Kasumi-1 (cell line): ENCODE data around the gene CTSO.
A peak's percentile ranks its signal among the peaks of the same experiment; 100 is the strongest.

ENCODE experiments used
- DNase-seq, 2 experiments: peaks; one replicate each; lab custom pipeline; 2025; lab: John Stamatoyannopoulos, UW

Gene CTSO

GRCh38 chr4:155906554-155907247, 47.0 kb downstream of the CTSO start:
- DNase-seq = no peak

GRCh38 chr4:155904331-155904730, 49.3 kb downstream of the CTSO start:
- no peak for DNase-seq

- no peak for DNase-seq
Measured at GRCh38 chr4:155903453-155903852, 50.2 kb downstream of the CTSO start, which contains the start of gene TDO2. Gene TDO2, plus strand, starts transcription at chr4:155903696. Its CDS starts 63 bp downstream, at chr4:155903759.

- DNase-seq = no peak
Measured at GRCh38 chr4:155901013-155901412, 52.7 kb downstream of the CTSO start.

DNA sequence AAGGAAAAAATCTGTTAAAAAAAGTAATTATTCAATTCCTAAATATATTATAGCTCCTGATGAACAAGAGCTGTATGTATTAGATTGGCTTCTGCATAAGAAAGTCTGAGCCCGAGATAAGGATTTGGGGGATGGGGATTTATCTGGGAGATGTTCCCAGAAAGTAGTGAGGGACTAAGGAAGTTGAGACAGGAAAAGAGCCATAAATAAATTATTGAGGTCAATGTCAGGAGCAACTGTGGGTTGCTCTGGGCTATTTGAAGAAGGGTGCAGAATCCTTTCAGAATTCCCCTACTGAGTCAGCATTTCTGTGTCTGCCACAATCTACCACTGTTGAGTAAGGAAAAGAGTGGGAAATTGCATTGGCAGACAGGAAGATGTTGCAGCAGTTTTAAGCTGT, 53.3 kb downstream of the CTSO start:
- DNase-seq = no peak

DNA sequence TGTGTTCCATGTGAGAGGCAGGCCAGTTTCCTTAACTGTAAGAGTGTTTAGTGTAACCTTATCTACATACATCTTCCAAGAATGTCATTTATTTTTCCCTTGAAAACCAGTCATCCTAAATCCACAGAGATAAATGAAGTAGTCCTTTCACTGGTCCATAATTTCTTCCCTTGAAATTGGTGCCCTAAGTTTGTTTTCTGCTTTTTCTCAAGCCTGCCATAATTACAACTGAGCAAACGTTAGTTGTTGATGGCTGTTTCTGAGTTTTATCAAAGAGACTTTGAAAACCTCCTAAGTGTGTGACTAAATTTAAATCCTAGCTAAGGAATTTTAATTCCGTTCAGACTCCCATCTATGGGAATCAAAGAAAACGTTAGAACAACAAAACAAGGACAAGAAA, 53.8 kb downstream of the CTSO start:
- no peak for DNase-seq

DNA sequence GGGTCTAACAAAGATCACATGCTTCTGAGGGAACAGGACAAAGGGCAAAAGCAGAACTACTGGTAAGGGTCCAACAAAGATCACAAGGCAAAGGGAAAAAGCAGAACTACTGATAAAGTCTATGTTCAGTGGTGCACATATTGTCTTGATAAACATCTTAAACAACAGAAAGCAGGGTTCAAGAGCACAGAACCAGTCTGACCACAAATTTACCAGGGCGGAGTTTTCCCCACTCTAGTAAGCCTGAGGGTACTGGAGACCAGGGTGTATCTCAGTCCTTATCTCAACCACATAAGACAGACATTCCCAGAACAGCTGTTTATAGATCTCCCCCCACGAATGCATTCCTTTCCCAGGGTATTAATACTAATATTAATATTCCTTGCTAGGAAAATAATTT, 55.3 kb downstream of the CTSO start:
- DNase-seq = peak; percentile 13 to 22

DNA sequence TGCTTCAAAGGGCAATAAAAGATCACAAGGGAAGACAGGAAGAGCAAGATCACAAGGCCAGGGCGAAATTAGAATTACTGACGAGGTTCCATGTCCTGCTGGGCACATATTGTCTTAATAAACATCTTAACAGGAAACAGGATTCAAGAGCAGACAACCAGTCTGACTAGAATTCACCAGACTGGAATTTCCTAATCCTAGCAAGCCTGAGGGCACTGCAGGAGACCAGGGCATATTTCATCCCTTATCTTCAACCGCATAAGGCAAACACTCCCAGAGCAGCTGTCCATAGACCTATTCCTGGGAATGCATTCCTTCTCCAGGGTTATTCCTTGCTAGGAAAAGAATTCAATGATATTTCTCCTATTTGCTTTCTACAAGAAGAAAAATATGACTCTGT, 62.6 kb downstream of the CTSO start:
- no peak for DNase-seq

GRCh38 chr4:155889946-155890345, 63.7 kb downstream of the CTSO start:
- DNase-seq = no peak

- peak; percentile 81 for DNase-seq
Measured at GRCh38 chr4:155889031-155889793, 64.5 kb downstream of the CTSO start.

- DNase-seq = no peak
Measured at GRCh38 chr4:155887847-155888570, 65.7 kb downstream of the CTSO start.

DNA sequence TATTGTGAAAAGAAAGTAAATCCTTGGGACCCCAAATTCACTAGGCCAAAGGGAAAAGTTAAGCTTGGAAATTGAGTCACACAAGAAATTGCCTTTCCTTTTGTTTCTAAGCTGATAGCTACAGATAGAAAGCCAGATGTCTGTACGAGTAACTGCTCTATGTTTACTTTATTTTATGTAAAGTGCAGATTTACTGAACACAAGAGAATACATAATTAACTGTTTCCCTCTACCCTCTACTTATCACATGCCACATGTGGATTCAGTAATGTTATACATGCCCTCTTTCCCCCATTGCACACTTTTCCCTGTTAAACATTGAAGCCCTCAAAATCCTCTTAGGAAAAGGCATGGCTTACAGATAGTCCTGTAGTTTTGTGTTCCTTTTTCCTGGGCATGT, 66.6 kb downstream of the CTSO start:
- no peak for DNase-seq

GRCh38 chr4:155885666-155886065, 68.0 kb downstream of the CTSO start:
- no peak for DNase-seq

DNA sequence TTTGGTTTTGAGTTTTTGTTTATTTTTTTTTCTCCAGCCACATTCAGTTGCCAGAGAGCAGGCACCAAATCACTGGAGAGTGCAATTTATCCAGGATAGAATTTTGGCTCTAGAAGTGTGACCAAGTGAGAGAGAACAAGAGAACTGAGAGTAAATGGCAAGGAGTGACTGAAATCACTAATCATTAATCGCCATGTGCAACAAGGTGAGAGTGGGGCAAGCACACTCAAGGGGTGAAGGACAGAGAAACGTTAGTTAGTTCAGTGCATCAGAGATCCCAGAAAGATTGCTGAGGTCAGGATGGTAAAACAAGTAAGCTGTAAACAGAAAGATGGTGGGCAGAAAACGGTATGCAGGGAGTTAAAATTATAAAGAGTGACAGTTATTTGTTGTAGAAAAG, 69.8 kb downstream of the CTSO start:
- no peak for DNase-seq

- DNase-seq = no peak
Measured at GRCh38 chr4:155881555-155881954, 72.1 kb downstream of the CTSO start.

- DNase-seq = no peak
Measured at GRCh38 chr4:155879767-155880166, 73.9 kb downstream of the CTSO start.

DNA sequence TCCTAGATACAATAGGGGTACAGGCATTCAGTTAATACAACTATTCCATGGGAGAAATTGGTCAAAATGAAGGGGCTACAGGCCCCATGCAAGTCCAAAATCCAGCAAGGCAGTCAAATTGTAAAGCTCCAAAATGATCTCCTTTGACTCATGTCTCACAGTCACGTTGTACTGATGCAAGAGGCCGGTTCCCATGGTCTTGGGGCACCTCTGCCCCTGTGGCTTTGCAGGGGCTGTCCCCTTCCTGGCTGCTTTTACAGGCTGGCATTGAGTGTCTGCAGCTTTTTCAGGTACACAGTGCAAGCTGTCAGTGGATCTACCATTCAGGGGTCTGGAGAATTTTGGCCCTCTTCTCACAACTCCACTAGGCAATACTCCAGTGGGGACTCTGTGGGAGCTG, 75.1 kb downstream of the CTSO start:
- DNase-seq = no peak

- DNase-seq = no peak
Measured at GRCh38 chr4:155877971-155878370, 75.7 kb downstream of the CTSO start.

- no peak for DNase-seq
Measured at GRCh38 chr4:155875878-155876277, 77.8 kb downstream of the CTSO start.
